Globus pallidus (tissue), 1 donor: ENCODE results near the gene TCF12.

Experiments used
- DNase-seq: peaks from one replicate; pipeline ENCODE4 v3.0.0-alpha.2; 2015; ENCODE audit warnings: low spot score

TCF12 gene

DNA sequence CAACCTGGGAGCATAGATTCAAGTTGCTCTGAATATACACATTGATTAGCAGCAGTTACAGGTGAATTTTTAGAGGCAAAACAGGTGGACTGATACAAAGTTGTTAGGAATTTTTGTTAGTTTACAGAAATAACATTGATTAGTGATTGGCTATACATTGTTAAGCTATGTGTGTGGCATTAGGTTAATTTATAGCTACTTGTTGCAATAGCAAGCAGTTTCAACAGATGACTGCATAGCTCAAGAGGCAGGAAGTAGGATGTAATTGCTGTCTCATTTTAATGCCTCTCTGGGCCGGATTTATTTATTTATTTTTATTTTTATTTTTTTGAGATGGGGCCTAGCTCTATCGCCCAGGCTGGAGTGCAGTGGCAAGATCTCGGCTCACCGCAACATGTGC is 99.7 kb downstream of the TCF12 start:
- no peak for DNase-seq

DNA sequence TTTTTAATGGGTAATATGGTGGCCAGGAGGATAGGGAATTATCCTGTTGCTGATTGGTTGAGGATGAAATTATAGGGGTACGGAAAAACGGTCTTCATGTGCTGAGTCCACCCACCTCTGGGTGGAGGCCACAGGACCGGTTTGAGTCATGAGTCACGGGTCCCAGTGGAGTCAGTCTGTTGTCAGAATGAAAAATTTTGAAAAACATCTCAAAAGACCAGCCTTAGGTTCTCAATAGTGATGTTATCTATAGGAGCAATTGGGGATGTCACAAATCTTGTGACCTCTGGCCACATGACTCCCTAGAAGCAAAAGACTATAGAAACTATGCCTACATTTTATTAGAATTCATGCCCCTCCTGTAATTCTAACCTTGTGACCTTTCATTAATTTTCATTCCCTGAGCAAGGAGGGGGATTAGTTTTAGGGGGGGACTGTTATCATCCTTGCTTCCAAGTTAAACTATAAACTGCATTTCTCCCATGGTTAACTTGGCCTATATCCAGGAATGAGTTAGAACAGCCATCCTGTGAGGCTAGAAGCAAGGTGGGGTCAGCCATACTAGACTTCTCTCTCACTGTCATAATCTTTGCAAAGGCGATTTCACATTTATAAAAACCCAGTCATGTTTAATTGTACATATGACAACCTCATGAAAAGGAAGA is 101.2 kb downstream of the TCF12 start:
- no peak for DNase-seq

DNA sequence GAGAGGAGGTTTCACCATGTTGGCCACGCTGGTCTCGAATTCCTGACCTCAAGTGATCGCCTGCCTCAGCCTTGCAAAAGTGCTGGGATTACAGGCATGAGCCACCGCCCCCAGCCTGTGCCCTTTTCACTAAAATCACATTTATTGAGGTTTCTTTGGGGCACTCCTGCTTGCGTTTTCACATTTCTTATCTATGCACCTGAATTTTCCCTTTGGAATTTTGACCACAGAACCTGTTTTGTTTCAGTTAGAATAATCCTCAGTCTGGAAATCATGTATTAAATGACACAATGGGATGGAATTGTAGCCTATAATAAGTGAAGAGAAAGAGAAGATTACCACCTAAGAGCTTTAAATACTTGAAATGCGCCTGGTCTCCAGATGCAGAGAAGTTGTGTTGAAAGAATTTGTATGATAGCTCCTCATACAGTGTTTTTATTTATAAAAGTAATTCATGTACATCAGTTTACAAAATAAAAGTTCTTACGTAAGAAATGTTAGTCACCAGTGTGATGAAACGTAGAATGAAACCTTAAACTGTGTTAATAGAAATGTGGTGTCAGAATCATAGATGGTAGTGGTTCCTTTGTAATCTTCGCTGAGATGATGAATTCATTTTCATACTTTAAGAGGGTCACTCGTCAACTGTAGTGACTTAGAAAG is 107.0 kb downstream of the TCF12 start:
- no peak for DNase-seq

DNA sequence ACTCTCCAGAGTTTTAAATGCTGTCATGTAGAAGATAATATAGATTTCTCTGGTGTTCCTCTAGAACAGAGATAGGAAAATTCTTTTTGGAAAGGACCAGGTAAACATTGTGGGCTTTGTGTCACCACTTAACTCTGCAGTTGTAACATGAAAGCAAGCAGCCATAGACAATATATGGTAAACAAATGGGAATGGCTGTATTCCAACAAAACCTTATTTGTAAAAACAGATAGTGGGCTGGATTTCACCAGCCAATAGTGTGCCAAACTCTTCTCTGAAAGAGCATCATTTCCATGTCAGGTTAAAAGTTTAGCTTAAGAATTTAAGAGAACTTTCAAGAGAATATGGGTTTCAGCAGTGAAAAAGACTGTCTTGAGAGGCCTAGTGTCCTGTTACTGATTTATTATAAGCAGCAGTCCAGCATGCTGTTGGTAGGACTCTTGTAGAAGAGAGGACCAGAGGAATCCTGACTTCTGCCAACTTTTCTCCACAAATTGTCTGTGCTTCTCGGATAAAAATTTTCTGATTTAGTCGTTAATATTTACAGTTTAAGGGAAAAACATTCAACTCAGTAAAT is 107.7 kb downstream of the TCF12 start:
- no peak for DNase-seq

DNA sequence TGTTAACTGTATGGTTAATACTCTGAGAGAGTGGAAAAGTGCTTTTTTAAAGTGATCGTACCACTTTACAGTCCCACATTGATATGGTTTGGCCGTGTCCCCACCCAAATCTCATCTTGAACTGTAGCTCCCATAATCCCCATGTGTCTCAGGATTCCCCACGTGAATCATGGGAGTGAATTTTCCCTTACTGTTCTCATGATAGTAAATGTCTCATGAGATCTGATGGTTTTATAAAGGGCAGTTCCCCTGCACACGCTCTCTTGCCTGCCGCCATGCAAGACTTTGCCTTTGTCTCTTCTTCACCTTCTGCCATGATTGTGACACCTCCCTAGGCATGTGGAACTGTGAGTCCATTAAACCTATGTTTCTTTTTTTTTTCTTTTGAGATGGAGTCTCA is 109.2 kb downstream of the TCF12 start:
- no peak for DNase-seq

DNA sequence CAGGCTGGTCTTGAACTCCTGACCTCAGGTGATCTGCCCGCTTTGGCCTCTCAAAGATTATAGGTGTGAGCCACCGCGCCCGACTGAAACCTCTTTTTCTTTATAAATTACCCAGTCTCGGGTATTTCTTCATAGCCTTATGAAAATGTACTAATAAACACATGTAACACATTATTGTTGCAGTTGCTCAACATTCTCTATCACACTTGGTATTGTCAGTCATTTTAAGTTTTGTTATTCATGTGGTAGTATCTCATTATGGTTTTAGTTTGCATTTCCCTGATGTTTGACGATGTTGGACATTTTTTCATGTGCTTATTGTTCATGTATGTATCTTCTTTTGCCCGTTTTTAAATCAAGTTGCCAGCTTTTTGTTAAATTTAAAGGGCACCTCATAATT is 109.7 kb downstream of the TCF12 start:
- DNase-seq: no peak

DNA sequence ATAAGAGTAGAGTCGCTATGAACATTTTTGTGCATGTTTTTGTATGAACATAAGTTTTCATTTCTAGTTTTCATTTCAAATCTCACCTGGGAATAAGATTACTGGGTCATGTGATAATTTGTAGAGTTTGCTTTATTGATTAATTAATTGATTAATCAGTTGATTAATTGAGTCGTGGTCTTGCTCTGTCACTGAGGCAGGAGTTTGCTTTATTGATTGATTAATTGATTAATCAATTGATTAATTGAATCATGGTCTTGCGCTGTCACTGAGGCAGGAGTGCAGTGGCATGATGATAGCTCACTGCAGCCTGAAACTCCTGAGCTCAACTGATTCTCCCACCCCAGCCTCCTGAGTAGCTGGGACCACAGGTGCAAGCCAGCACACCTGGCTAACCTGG is 111.6 kb downstream of the TCF12 start:
- DNase-seq: no peak

DNA sequence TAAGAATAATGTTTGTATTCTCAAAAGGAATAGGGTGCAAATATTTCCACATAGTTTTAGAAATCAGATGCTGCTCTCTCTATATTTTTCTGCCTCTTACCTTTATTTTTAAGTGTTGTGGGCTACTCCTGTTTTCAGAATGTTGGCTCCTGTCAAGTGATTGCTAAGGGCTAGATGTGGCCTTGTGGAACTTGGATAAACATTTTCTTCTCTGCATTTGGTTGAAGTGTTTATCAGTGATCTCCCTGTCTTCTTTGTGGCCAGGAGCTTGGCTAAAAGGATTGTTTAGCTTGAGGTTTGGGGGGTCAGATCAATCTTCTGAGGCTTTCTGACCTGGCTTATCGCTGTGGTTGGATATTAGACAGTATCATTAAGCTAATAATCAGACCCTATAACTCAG is 112.6 kb downstream of the TCF12 start:
- no peak for DNase-seq

DNA sequence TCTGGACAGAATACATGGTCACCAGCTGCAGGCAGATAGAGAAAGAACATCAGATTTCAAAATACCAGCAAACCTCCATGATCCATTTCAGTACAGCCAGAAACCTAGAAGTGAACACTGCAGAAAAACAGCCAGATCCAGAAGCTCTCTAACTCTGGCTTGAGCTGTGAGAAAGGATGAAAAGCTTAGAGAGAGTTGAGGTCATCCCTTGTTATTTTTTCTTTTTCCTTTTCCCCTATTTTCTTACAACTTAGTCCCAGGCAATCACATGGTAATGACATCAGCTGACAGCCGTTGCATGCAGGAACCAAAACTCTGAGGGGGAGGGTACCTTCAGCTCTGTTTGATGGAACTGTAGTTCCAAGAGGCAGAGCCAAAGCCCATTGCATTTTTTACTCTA is 113.2 kb downstream of the TCF12 start:
- peak; percentile 89 for DNase-seq

DNA sequence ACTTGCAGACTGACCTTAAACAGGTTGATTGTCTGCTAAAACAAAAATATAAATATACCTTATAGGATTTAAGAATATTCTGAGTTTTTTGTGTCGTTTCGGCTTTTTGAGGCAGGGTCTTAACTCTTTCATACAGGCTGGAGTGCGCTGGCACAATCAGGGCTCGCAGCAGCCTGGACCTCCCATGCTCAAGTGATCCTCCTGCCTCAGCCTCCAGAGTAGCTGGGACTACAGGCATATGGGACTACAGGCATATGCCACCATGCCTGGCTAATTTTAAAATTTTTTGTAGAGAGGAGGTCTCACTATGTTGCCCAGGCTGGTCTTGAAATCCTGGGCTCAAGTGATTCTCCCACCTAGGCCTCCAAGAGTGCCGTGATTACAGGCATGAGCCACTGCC is 113.9 kb downstream of the TCF12 start:
- no peak for DNase-seq

DNA sequence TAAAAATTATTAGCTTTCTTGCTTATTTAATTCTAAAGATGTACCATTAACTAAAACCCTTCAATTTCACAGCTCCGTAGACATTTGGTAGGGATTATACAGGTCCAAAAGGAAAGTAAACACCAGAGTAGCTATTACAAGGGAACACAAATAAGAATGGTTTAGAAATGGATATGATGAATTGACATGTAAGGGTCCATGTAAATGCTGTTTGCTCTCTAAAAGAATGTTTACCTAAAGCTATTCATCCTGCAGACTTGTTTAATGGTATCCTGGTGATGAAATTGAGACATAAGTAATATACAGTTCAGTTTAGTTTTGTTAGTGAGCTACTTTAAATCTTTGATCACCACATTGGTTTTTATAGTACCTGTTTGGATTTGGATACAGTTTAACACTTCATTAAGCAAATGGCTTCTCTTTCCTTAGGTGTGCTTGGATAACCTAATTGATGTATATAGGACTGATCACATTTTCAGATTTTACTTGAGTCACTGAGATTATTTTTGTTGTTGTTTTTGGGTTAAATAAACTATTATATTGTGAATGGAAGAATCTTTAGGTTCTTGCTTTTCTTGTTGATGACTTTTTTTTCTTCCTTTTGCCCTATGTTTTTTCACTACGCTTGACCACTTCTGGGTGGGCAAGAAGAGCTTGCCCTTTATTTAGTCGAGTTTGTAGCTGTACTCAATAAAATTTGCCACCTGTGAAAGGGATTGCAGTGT is 115.4 kb downstream of the TCF12 start:
- DNase-seq: no peak

DNA sequence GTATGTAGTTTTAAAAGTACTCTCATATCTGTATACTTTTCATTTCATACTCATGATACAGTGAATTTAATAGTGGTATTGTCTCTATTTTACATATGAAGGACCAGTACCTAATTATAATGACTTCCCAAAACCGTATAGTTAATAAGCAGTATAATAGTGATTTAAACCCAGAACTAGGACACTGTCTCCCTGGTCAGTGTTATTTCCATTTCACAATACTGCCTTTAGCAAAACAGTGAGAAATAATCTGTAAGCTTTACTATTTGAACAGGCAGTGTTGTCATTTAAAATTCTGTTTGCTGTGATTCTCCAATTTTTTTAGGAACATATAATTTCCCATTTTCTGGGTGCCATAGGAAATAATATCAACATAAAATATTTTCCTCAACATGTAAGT is 116.2 kb downstream of the TCF12 start:
- no peak for DNase-seq

DNA sequence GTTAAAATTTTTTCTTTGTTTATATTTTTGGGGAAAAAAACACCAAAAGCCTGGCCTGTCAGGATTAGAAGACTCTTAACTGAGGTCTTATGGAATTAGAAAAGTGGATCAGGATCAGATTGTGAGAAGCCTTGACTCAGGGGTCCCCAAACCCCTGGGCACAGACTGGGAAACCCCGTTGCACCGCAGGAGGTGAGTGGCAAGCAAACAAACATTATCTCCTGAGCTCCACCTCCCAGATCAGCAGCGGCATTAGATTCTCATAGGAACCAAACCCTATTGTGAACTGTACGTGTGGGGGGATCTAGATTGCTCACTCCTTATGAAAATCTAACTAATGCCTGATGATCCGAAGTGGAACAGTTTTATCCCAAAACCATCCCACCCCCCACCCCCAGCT is 117.2 kb downstream of the TCF12 start:
- DNase-seq: no peak

DNA sequence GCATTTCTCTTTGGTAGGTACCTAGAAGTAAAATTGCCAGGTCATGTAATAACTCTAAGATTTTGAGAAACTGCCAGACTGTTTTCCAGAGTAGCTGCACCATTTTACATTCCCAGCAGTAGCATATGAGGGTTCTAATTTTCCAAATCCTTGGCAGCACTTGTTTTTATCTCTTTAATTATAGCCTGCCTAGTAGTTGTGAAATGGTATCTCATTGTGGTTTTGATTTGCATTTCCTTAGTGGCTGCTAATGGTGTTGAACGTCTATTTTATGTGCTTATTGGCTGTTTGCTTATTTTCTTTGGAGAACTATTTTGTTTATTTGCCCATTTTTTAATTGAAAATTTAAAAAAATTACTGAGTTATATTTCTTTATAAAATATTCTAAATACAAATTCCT is 117.9 kb downstream of the TCF12 start:
- no peak for DNase-seq

DNA sequence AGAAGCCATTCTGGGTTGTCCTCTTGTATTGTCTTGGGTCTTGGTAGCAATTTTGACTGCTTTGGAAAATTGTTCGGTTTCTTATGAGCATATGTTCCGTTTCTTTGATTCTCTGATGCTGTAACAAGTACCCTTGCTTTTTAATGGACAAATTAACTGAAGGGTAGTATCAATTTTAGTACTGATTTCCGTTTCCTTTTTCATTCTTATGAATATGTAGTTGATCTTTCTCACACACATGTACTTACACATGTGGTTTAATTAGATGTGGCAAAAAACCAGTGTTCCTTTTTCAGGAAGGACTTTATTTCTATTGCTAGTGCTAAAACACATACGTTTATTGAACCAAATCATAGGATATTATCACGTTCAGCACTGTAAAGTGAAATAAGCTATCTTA is 119.1 kb downstream of the TCF12 start:
- no peak for DNase-seq

DNA sequence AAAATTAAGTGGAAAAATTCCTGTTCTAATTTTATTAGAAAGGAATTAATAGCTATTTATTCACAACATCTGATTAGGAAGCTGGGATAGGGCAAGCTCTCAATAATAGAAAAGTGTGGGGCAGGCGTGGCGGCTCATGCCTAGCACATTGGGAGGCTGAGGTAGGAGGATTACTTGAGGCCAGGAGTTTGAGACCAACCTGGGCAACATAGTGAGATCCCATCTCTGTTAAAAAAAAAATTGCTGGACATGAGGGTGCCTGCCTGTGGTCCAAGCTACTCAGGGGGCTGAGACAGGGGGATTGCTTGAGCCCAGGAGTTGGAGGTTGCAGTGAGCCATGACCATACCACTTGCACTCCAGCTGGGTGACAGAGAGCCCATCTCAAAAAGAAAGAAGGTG is 119.6 kb downstream of the TCF12 start:
- no peak for DNase-seq

DNA sequence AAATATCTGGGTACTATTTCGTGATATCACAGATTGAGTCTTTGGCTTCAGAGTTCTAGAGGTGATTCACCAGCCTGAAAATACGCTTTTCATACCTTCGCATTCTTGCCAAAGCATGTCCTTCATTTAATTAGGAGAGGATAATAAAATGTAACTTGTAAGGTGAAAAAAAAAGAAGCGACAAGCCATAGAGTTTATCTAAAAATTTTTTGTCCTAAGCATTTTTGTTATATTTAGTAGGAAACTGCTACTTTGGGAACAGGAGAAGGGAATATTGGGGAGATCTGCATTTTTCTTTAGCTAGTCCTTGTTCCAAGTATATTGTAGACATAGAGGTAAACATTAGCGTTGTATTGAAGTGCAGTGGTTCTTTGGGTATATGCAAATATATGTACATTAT is 120.1 kb downstream of the TCF12 start:
- DNase-seq: no peak

DNA sequence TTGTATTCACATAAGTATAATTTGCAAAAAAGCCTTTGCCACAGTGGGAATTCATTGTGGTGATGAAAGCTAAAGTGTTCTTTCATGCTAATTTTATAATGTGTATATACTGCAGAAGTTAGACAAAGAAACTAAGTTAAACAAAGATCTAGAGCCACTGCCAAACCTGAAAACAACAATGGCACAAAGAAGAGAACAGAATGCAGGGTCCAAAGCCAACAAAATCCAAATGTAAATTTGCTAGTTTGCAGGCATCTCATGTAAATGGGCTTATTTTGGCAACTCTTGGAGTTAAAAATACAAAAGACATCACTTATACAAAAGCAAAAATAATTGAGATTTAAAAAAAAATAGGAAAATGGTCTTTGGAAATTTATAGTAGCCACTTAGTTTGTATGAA is 123.0 kb downstream of the TCF12 start:
- peak; percentile 84 for DNase-seq

DNA sequence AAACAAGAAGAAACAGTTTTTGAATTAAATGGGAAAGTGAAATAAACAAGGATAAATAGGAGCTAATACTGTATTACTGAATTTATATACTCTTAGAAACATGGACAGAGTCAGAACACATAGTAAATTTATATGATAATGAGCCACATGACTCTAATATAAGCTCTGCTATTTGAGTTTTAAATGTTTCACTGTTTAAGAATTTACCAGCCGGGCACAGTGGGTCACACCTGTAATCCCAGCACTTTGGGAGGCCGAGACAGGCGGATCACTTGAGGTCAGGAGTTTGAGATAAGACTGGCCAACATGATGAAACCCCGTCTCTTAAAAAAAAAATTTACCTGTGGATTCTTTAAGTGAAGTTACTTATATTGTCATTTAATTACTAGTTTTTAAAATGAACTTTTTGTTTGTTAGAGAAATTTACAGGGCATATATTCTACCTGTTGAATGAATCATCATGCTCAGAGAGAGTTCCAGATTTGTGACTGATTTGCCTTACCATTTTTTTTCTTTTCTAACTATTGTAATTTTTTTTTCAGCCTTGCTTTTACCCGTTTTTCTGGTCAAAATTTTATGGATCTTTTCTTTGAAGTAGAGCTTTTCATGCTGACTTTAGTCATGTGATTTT is 125.7 kb downstream of the TCF12 start:
- no peak for DNase-seq

DNA sequence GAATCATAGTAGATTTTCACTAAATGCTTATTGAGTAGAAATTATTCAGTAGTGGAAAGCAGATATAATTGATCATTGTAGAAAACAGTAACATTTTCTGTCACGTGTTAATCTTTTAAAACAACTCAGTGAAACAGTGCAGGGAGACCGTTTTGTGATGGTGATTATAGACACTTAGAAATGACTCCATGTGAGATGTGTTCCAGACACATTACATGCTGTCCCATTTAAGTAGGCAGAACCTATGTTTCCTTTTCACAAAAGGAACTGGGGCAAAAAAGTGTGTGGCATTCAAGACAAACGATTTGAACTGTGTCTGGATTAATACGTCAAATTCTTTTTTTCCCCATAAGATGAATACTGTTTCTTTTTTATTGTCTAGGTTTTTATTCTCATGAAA is 126.5 kb downstream of the TCF12 start:
- no peak for DNase-seq

DNA sequence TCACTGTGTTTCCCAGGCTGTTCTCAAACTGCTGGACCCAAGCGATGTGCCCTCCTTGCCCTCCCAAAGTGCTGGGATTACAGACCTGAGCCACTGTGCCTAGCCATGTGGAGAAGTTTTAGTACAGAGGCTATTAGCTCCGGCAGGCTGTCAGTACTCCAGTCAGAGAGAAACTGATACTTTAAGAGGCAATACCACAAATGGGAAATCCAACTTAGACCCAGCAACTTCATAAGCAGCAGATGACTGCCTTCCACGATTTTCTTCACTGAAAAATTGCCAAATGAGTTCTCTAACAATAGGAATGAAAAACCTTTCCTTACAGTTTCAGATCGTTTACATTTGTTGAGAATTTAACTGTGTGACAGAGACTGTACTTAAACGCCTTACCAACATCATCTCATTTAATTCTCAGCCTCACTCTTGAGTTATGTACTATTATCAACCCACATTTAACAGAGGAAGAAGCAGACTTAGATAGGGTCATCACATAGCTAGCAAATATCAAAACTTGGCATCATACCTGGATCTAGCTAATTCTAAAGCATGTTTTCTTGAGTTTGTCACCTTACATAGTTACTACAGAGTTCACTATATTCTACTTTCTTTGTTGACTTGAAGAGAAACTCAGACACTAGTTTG is 127.4 kb downstream of the TCF12 start:
- no peak for DNase-seq

DNA sequence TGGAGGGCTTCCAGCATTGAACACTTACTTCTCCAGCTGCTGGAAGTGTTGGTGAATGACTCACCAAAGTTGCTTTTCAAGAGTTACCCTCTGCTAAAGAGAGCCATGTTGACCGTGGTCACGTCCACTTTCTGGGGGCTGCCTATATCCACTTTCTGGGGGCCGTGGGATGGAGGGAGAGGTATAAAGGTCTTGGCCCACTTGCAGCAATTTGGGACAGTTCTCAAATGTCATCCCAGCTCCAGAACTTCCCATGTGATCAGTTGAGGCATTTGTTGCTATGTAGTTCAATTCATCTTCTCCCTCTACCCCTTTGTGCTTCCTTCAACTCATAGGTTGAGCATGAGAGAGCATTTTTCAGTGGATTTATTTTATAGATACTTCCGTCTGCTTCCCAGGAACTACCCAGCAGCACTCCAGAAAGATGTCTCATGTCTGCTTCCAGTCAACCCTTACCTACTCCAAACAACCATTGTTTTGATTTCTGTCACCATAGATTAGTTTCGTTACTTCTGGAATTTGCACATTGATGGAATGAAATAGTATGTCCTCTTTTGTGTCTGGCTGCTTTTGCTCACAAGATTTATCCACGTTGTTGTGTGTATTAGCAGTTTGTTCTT is 130.6 kb downstream of the TCF12 start:
- DNase-seq: no peak
